D721Med (cell line): Measurements from ENCODE around the gene MAGEB18.

ENCODE experiments used
- DNase-seq: peaks from one replicate; pipeline ENCODE4 v3.0.0; 2011; ENCODE audit warnings: low spot score; ENCODE audit not compliant: insufficient read length
- FAIRE-seq: peaks from 2 replicates; lab custom pipeline; 2011; peaks lifted over from hg19 to GRCh38; lab: Jason Lieb, UNC
- TF ChIP-seq, protein P1 (sequence below): IDR thresholded peaks from 2 replicates; pipeline ENCODE4 v1.5.1; 2012; ENCODE audit warnings: mild to moderate bottlenecking, control low read depth; ENCODE audit not compliant: insufficient read depth; ENCODE audit errors: missing control alignments

The MAGEB18 gene

DNA sequence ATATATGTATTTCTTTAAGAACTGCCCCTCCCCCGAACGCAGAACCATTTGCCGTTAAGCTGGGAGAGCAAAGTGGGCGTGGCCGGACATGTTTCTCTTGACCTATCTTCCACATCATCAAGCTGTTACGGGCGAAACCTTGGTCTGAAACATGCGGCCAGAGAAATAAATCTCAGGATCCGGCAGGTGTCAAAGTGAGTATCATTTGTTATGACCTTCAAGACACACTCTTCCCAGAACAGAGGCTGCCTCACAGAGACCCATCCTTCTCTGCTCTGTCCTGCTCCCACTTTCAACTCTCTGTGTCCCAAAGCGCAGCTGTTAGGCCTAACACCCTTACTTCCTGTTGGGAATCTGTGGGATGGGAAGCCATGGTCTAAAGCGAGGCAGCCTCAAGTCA, at the start of gene MAGEB18:
Gene MAGEB18, plus strand, starts transcription at position 70 of the 400 bp plus-strand sequence. CDS start 643 bp downstream, outside the sequence.
- FAIRE-seq: no peak

DNA sequence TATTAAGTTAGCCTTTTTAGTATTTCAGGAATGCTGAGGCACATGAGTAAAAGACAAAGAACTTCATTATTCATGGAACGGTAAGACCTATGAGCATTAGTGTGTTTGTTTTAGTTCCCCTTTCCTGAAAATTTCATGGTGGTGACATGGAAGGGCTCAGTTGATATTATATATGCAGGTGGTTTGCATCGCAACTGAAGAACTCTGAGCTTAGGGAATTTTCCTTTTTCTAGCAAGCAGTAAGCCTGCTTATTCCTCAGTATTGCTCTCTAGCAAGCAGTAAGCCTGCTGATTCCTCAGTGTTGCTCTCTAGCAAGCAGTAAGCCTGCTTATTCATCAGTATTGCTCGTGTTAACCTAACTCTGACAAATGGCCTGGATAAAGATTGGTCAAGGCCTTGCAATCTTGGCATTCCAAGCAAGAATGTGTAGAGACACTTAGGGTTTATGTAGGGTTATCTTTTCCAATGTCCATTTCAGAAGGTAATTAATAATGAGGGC, 37.7 kb upstream of the MAGEB18 start:
- DNase-seq (no peak), FAIRE-seq (no peak)
- TF ChIP-seq, protein P1, sequence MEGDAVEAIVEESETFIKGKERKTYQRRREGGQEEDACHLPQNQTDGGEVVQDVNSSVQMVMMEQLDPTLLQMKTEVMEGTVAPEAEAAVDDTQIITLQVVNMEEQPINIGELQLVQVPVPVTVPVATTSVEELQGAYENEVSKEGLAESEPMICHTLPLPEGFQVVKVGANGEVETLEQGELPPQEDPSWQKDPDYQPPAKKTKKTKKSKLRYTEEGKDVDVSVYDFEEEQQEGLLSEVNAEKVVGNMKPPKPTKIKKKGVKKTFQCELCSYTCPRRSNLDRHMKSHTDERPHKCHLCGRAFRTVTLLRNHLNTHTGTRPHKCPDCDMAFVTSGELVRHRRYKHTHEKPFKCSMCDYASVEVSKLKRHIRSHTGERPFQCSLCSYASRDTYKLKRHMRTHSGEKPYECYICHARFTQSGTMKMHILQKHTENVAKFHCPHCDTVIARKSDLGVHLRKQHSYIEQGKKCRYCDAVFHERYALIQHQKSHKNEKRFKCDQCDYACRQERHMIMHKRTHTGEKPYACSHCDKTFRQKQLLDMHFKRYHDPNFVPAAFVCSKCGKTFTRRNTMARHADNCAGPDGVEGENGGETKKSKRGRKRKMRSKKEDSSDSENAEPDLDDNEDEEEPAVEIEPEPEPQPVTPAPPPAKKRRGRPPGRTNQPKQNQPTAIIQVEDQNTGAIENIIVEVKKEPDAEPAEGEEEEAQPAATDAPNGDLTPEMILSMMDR: no peak

More for the DNA sequence above, at the start of gene MAGEB18:
- no peak for DNase-seq
- TF ChIP-seq, protein P1: no peak

DNA sequence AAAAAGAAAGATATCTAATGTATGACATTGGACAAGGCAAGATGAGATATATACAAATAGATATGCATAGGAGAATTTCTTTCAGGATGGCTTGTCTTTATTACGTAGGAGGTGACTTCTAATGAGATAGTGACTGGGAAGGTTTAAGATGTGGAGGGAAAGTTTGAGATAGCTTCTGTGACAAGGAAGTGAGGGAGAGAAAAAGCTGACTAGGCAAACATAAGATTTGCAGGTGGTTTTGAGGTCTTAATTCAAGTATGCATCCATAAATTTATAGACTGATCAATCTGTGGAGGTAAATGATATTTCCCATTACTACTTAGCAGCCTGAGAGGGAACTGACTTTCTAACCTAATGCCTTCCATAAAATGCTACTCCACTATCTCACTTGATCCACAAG, 29.0 kb upstream of the MAGEB18 start:
- no peak for FAIRE-seq
- TF ChIP-seq, protein P1: no peak
- no peak for DNase-seq

DNA sequence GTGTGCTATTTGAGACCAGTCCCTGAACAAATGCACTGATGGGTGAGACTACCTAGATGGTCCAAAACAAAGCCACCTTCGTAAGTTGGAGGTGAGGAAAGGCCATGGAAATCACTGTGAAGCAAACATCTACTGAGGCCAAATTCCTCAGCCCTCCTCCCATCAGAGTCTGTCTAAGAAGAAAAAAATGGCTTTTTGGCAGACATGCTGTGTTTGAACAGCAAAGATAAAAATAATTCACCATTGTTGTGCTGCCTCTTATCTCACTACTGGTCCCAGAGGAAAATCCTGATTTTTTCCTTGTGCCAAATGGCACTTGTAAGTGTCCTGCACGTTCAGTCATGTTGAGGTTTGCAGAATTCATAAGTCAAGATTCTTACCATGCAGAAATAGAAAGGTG, 7.9 kb downstream of the MAGEB18 start:
- DNase-seq (no peak), FAIRE-seq (no peak)
- TF ChIP-seq, protein P1: no peak

DNA sequence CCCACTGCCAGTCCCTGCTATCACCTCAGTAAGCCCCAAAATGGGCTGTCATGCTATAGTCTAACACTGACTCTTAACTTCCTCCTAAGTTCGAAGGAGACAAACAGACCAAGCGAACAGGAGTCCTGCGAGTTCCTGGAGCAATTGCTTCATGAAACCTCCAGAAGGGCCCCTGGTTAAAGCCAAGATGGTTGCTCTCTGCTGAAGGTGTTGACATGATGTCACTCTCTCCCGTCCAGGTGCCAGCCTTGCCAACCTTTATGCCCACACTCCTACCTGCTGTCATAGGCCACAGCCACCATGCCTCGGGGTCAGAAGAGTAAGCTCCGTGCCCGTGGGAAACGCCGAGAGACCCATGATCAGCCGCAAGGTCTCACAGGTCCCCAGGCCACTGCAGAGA, 22.2 kb downstream of the MAGEB18 start, which contains the start of gene MAGEB6B:
Gene MAGEB6B, plus strand, starts transcription at position 301 of the 400 bp plus-strand sequence. Its CDS starts 0 bp downstream, at position 301.
- DNase-seq: no peak

More for the DNA sequence above, 22.2 kb downstream of the MAGEB18 start, which contains the start of gene MAGEB6B:
- TF ChIP-seq, protein P1: no peak
- FAIRE-seq: no peak
